T-cell (primary cell): ENCODE measurements around the gene TOP2A. TPM values are rescaled to one million over a fixed set of nuclear protein-coding genes. Genes with fewer than 3 reads are reported as not detected.

ENCODE experiments used
- ATAC-seq, 4 experiments: fragments of 200-7000 bp in 3 of 4; fragments of 150-1000 bp in 1 of 4; cut with Tn5 transposase; replicated peaks in 1 of 4; 1 replicate in 3 of 4; 2 replicates in 1 of 4; pipeline ENCODE4 v1.10.0; 2021; ENCODE audit warnings: moderate library complexity in 3 of 4, mild to moderate bottlenecking in 2 of 4, moderate number of reproducible peaks in 1 of 4
- CTCF ChIA-PET, 2 donors: fragments of 300-600 bp; sonication (Branson Sonifier 250); formaldehyde crosslinking; loops; one replicate each; lab custom pipeline; 2022; ENCODE audit warnings: antibody characterized with exemption in 2 of 2; lab: Charles Lee
- POLR2A ChIA-PET, 2 donors: fragments of 300-600 bp; sonication (Branson Sonifier 250); formaldehyde crosslinking; loops; one replicate each; lab custom pipeline; 2022; ENCODE audit warnings: antibody characterized with exemption in 2 of 2; lab: Charles Lee
- DNase-seq, 35 experiments: peaks; one replicate each; pipeline versions ENCODE4 v3.0.0 to v3.0.0-alpha.2; 2013 to 2023
- H3K27ac ChIP-seq: one replicate; pipeline ENCODE4 v1.5.1; 2013; ENCODE audit warnings: low read length
- H3K27me3 ChIP-seq, 2 experiments: replicated peaks in 1 of 2; 1 replicate in 1 of 2; 2 replicates in 1 of 2; pipeline versions ENCODE4 v1.6.1 to v1.7.0; 2013; ENCODE audit warnings: low read length in 1 of 2, mixed read lengths in 1 of 2; ENCODE audit not compliant: control insufficient read depth in 2 of 2, insufficient read depth in 2 of 2; ENCODE audit errors: extremely low read depth in 1 of 2
- H3K36me3 ChIP-seq, 2 donors: 1 replicate in 1 of 2; 2 replicates in 1 of 2; pipeline versions ENCODE4 v1.6.1 to v1.7.0; 2013; ENCODE audit warnings: low read length in 1 of 2; ENCODE audit not compliant: control insufficient read depth in 2 of 2, insufficient read depth in 1 of 2; ENCODE audit errors: extremely low read depth in 1 of 2
- H3K4me1 ChIP-seq, 2 experiments: 1 replicate in 1 of 2; 2 replicates in 1 of 2; pipeline versions ENCODE4 v1.6.1 to v1.7.0; 2013; ENCODE audit warnings: low read length in 2 of 2, mixed read lengths in 1 of 2; ENCODE audit not compliant: insufficient read depth in 2 of 2, control insufficient read depth in 1 of 2; ENCODE audit errors: extremely low read depth in 1 of 2
- H3K4me3 ChIP-seq, 2 donors: 1 replicate in 1 of 2; 2 replicates in 1 of 2; pipeline versions ENCODE4 v1.5.1 to v1.7.0; 2013; ENCODE audit warnings: mild to moderate bottlenecking in 2 of 2, low read length in 1 of 2, moderate library complexity in 1 of 2; ENCODE audit not compliant: control insufficient read depth in 1 of 2; ENCODE audit errors: extremely low read depth in 1 of 2
- H3K9me3 ChIP-seq: 2 replicates; pipeline ENCODE4 v1.7.0; 2013
- H3K27ac Mint-ChIP-seq, 2 donors: one replicate each; pipeline ENCODE4 v1.8.0; 2020 to 2021; ENCODE audit warnings: mild to moderate bottlenecking in 2 of 2, mixed read lengths in 2 of 2
- H3K27me3 Mint-ChIP-seq, 2 donors: one replicate each; pipeline ENCODE4 v1.8.0; 2021 to 2022; ENCODE audit warnings: mixed read lengths in 2 of 2
- H3K36me3 Mint-ChIP-seq: one replicate; pipeline ENCODE4 v1.8.0; 2021; ENCODE audit warnings: mixed read lengths
- H3K4me1 Mint-ChIP-seq, 3 donors: one replicate each; pipeline ENCODE4 v1.8.0; 2020 to 2022; ENCODE audit warnings: mixed read lengths in 3 of 3, mild to moderate bottlenecking in 1 of 3
- H3K4me3 Mint-ChIP-seq, 3 donors: one replicate each; pipeline ENCODE4 v1.8.0; 2020 to 2022; ENCODE audit warnings: mild to moderate bottlenecking in 3 of 3, mixed read lengths in 3 of 3, moderate library complexity in 3 of 3
- H3K9me3 Mint-ChIP-seq, 3 donors: one replicate each; pipeline ENCODE4 v1.8.0; 2020 to 2022; ENCODE audit warnings: mixed read lengths in 3 of 3
- WGBS: methylation state at CpG from one replicate; pipeline ENCODE4 v1.1.5; 2013; ENCODE audit warnings: missing lambda C conversion rate; ENCODE audit not compliant: insufficient coverage; 5-methylcytosine and 5-hydroxymethylcytosine counted together
- total RNA-seq, 35 experiments: library from RNA in 6 of 35; stranded (reverse) in 6 of 35; fragments of 120-200 nt in 1 of 35; gene quantifications; one replicate each; pipeline versions ENCODE4 v1.2.1 to v1.2.4 and lab custom pipeline; 2013 to 2026

TOP2A gene
- total RNA-seq, 5 donors from 2014 or later (not counting 1 experiment from before 2014, with no cell fraction given), result 2.3 to 4.2 (median 2.7) TPM

GRCh38 chr17:40364121-40364861 is 53.4 kb downstream of the TOP2A start, which contains the start of gene GJD3:
Gene GJD3, minus strand, starts transcription at chr17:40364737. Its CDS starts 922 bp downstream, at chr17:40363815.
- Mint-ChIP-seq H3K36me3 (no peaks in the 10 kb centered on the region), H3K27me3 (peaks cover 13 to 14% of the 10 kb centered on the region in 2 donors), H3K4me1 (peaks cover 0 to 10% (median 10%) of the 10 kb centered on the region in 3 donors), H3K4me3 (peak within 1 kb of the TSS; percentile 62 to 66 (median 63)), H3K9me3 (no peaks in the 10 kb centered on the region), H3K27ac (no peak within 1 kb of the TSS)
- CTCF ChIA-PET, result interaction anchor here in 1 of 2 donors (0.6 to 0.8 kb wide), 4 partner anchors 9 to 966 kb away, joined by 3 to 8 read pairs (median 5); no protein-coding TSS in a partner anchor
- Histone ChIP-seq H3K4me3 (peak within 1 kb of the TSS in 1 of 2 donors; percentile 9), H3K36me3 (no peaks in the 10 kb centered on the region), H3K9me3 (no peaks in the 10 kb centered on the region), H3K27me3 (peaks cover 0 to 42% of the 10 kb centered on the region in 2 experiments), H3K4me1 (peaks cover 0 to 16% of the 10 kb centered on the region in 2 experiments), H3K27ac (no peak within 1 kb of the TSS)
- 92% methylated on average over 12 of the region's 22 CpGs for WGBS
- POLR2A ChIA-PET, result interaction anchor here in 1 of 2 donors (0.7 kb wide), 1 partner anchor 718 kb away, joined by 17 read pairs; no protein-coding TSS in a partner anchor
- ATAC-seq (no peak), DNase-seq (no peak)

GRCh38 chr17:40363111-40363827 is 54.4 kb downstream of the TOP2A start:
- DNase-seq, result peak in 3 of 35 experiments; percentile 44 to 56 (median 47)
- Mint-ChIP-seq H3K27me3 (peaks cover 13 to 14% of the 10 kb centered on the region in 2 donors), H3K9me3 (no peaks in the 10 kb centered on the region)

GRCh38 chr17:40362696-40363110 is 55.0 kb downstream of the TOP2A start:
- H3K27me3 ChIP-seq, result peaks cover 0 to 42% of the 10 kb centered on the region in 2 experiments
- ChIA-PET CTCF (interaction anchor here (0.5 to 1.3 kb wide), 7 partner anchors 38 to 197 kb away, joined by 3 to 6 read pairs (median 4); partner anchors contain the start of gene TOP2A (in 1 of the 2)), POLR2A (no interaction called here)
- Mint-ChIP-seq H3K27ac (no peak overlapping the region), H3K4me3 (peak overlapping the region; percentile 47 to 67 (median 66)), H3K27me3 (peaks cover 13 to 14% of the 10 kb centered on the region in 2 donors), H3K9me3 (no peaks in the 10 kb centered on the region), H3K4me1 (peaks cover 0 to 18% (median 16%) of the 10 kb centered on the region in 3 donors), H3K36me3 (no peaks in the 10 kb centered on the region)
- peak; percentile 83 to 86 (median 85) for ATAC-seq
- peak; percentile 46 to 83 (median 73) for DNase-seq
- H3K4me1 ChIP-seq, result peaks cover 0 to 16% of the 10 kb centered on the region in 2 experiments
- H3K4me3 ChIP-seq, result peak overlapping the region; percentile 11 to 31
- under 1% methylated on average over 58 of the region's 58 CpGs for WGBS
- no peak overlapping the region for H3K27ac ChIP-seq
- H3K9me3 ChIP-seq, result no peaks in the 10 kb centered on the region
- no peaks in the 10 kb centered on the region for H3K36me3 ChIP-seq

More at GRCh38 chr17:40363111-40363827, 54.4 kb downstream of the TOP2A start:
- 2% methylated on average over 84 of the region's 91 CpGs for WGBS
- Histone ChIP-seq H3K9me3 (no peaks in the 10 kb centered on the region), H3K36me3 (no peaks in the 10 kb centered on the region), H3K27ac (no peak overlapping the region), H3K27me3 (peaks cover 0 to 42% of the 10 kb centered on the region in 2 experiments), H3K4me1 (peaks cover 0 to 16% of the 10 kb centered on the region in 2 experiments), H3K4me3 (peak overlapping the region; percentile 11 to 31)
- Mint-ChIP-seq H3K36me3 (no peaks in the 10 kb centered on the region), H3K27ac (no peak overlapping the region), H3K4me3 (peak overlapping the region; percentile 62 to 70 (median 66)), H3K4me1 (peaks cover 0 to 16% (median 15%) of the 10 kb centered on the region in 3 donors)
- POLR2A ChIA-PET, result no interaction called here
- peak; percentile 52 to 59 (median 55) for ATAC-seq
- CTCF ChIA-PET, result interaction anchor here (0.6 to 1.3 kb wide), 6 partner anchors 37 to 197 kb away, joined by 3 to 6 read pairs (median 4); no protein-coding TSS in a partner anchor

- ATAC-seq (peak in 2 of 4 experiments; percentile 2 to 16), DNase-seq (no peak)
- no peaks in the 10 kb centered on the region for H3K9me3 Mint-ChIP-seq
- no peak overlapping the region for H3K27ac Mint-ChIP-seq
- ChIA-PET POLR2A (interaction anchor here in 1 of 2 donors (0.6 kb wide), 1 partner anchor 112 kb away, joined by 4 read pairs; no protein-coding TSS in a partner anchor), CTCF (interaction anchor here (0.5 to 1.3 kb wide), 9 partner anchors 38 to 198 kb away, joined by 3 to 6 read pairs (median 3); partner anchors contain the start of gene TOP2A (in 1 of the 2))
- peaks cover 13 to 14% of the 10 kb centered on the region in 2 donors for H3K27me3 Mint-ChIP-seq
- H3K4me3 ChIP-seq, result no peak overlapping the region
- 72% methylated on average over 21 of the region's 24 CpGs for WGBS
- no peaks in the 10 kb centered on the region for H3K36me3 Mint-ChIP-seq
- H3K4me1 ChIP-seq, result peaks cover 0 to 16% of the 10 kb centered on the region in 2 experiments
- H3K27me3 ChIP-seq, result peaks cover 0 to 42% of the 10 kb centered on the region in 2 experiments
- H3K9me3 ChIP-seq, result no peaks in the 10 kb centered on the region
- no peak overlapping the region for H3K27ac ChIP-seq
- H3K4me3 Mint-ChIP-seq, result peak overlapping the region; percentile 47 to 67 (median 66)
- H3K36me3 ChIP-seq, result no peaks in the 10 kb centered on the region
- H3K4me1 Mint-ChIP-seq, result peaks cover 0 to 18% (median 16%) of the 10 kb centered on the region in 3 donors
Observed at GRCh38 chr17:40361925-40362695, 55.6 kb downstream of the TOP2A start.

GRCh38 chr17:40361063-40361924 is 56.4 kb downstream of the TOP2A start:
- H3K27me3 ChIP-seq, result peaks cover 0 to 38% of the 10 kb centered on the region in 2 experiments
- Mint-ChIP-seq H3K4me1 (peaks cover 0 to 18% (median 16%) of the 10 kb centered on the region in 3 donors), H3K27me3 (peaks cover 13 to 14% of the 10 kb centered on the region in 2 donors), H3K9me3 (no peaks in the 10 kb centered on the region), H3K4me3 (peak overlapping the region; percentile 10 to 43 (median 17)), H3K36me3 (no peaks in the 10 kb centered on the region), H3K27ac (no peak overlapping the region)
- no peaks in the 10 kb centered on the region for H3K9me3 ChIP-seq
- peaks cover 0 to 2% of the 10 kb centered on the region in 2 donors for H3K36me3 ChIP-seq
- no peak overlapping the region for H3K27ac ChIP-seq
- POLR2A ChIA-PET, result interaction anchor here in 1 of 2 donors (0.6 kb wide), 1 partner anchor 111 kb away, joined by 4 read pairs; no protein-coding TSS in a partner anchor
- peaks cover 0 to 16% of the 10 kb centered on the region in 2 experiments for H3K4me1 ChIP-seq
- DNase-seq (no peak), ATAC-seq (no peak)
- H3K4me3 ChIP-seq, result no peak overlapping the region
- 80% methylated on average over 19 of the region's 32 CpGs for WGBS
- CTCF ChIA-PET, result interaction anchor here (0.6 to 1.2 kb wide), 4 partner anchors 19 to 172 kb away, joined by 3 read pairs; partner anchors contain the start of gene TOP2A (in 1 of the 2)
